Duodenal mucosa (tissue), 2 donors: Measurements from ENCODE around the gene MUSTN1.

ENCODE experiments used
- H3K27ac ChIP-seq: one replicate; pipeline ENCODE4 v1.7.0; 2013; ENCODE audit warnings: low read depth, low read length
- H3K27me3 ChIP-seq, 2 donors: one replicate each; pipeline ENCODE4 v1.7.0; 2013; ENCODE audit warnings: low read length in 2 of 2, control low read depth in 1 of 2; ENCODE audit not compliant: insufficient read depth in 2 of 2, control insufficient read depth in 1 of 2
- H3K36me3 ChIP-seq, 2 donors: one replicate each; pipeline ENCODE4 v1.7.0; 2013; ENCODE audit warnings: low read length in 2 of 2, control low read depth in 1 of 2; ENCODE audit not compliant: insufficient read depth in 2 of 2, control insufficient read depth in 1 of 2
- H3K4me1 ChIP-seq, 2 donors: one replicate each; pipeline ENCODE4 v1.7.0; 2013; ENCODE audit warnings: low read length in 2 of 2, control low read depth in 1 of 2; ENCODE audit not compliant: insufficient read depth in 2 of 2, control insufficient read depth in 1 of 2
- H3K4me3 ChIP-seq, 2 donors: one replicate each; pipeline ENCODE4 v1.7.0; 2013; ENCODE audit warnings: low read length in 2 of 2, low read depth in 1 of 2
- H3K9ac ChIP-seq, 2 donors: one replicate each; pipeline ENCODE4 v1.7.0; 2013; ENCODE audit warnings: low read length in 2 of 2, low read depth in 1 of 2
- H3K9me3 ChIP-seq, 2 donors: one replicate each; pipeline ENCODE4 v1.7.0; 2013; ENCODE audit warnings: low read length in 2 of 2, control low read depth in 1 of 2; ENCODE audit not compliant: control insufficient read depth in 1 of 2

Gene MUSTN1

GRCh38 chr3:52838561-52839267, 3.9 kb upstream of the MUSTN1 start:
- no peaks in the 10 kb centered on the region for H3K27me3 ChIP-seq
- no peak overlapping the region for H3K4me3 ChIP-seq
- H3K36me3 ChIP-seq: peaks cover 0 to 27% of the 10 kb centered on the region in 2 donors
- no peak overlapping the region for H3K9ac ChIP-seq
- H3K9me3 ChIP-seq: no peaks in the 10 kb centered on the region
- H3K27ac ChIP-seq: no peak overlapping the region
- no peaks in the 10 kb centered on the region for H3K4me1 ChIP-seq

GRCh38 chr3:52836986-52837385, 2.2 kb upstream of the MUSTN1 start:
- peaks cover 0 to under 1% of the 10 kb centered on the region in 2 donors for H3K4me1 ChIP-seq
- no peak overlapping the region for H3K4me3 ChIP-seq
- no peaks in the 10 kb centered on the region for H3K9me3 ChIP-seq
- H3K27me3 ChIP-seq: no peaks in the 10 kb centered on the region
- no peak overlapping the region for H3K27ac ChIP-seq
- peaks cover 0 to 19% of the 10 kb centered on the region in 2 donors for H3K36me3 ChIP-seq
- no peak overlapping the region for H3K9ac ChIP-seq

GRCh38 chr3:52836471-52836845, 1.6 kb upstream of the MUSTN1 start:
- Histone ChIP-seq H3K9me3 (no peaks in the 10 kb centered on the region), H3K4me1 (peaks cover 0 to 6% of the 10 kb centered on the region in 2 donors), H3K27me3 (no peaks in the 10 kb centered on the region), H3K9ac (no peak overlapping the region), H3K4me3 (no peak overlapping the region), H3K27ac (no peak overlapping the region), H3K36me3 (peaks cover 0 to 14% of the 10 kb centered on the region in 2 donors)

- Histone ChIP-seq H3K27ac (no peak overlapping the region), H3K4me1 (peaks cover 0 to 7% of the 10 kb centered on the region in 2 donors), H3K9me3 (no peaks in the 10 kb centered on the region), H3K4me3 (no peak overlapping the region), H3K27me3 (no peaks in the 10 kb centered on the region), H3K36me3 (peaks cover 0 to 9% of the 10 kb centered on the region in 2 donors), H3K9ac (no peak overlapping the region)
These were observed 1.1 kb upstream of the MUSTN1 start for GRCh38 chr3:52835766-52836470.

- H3K9ac ChIP-seq: no peak overlapping the region
- no peaks in the 10 kb centered on the region for H3K27me3 ChIP-seq
- peaks cover 0 to 7% of the 10 kb centered on the region in 2 donors for H3K4me1 ChIP-seq
- no peak overlapping the region for H3K4me3 ChIP-seq
- no peaks in the 10 kb centered on the region for H3K9me3 ChIP-seq
- H3K36me3 ChIP-seq: peaks cover 0 to 3% of the 10 kb centered on the region in 2 donors
- no peak overlapping the region for H3K27ac ChIP-seq
These were observed 1.6 kb downstream of the MUSTN1 start for GRCh38 chr3:52833202-52833601.

GRCh38 chr3:52831500-52832301, 3.1 kb downstream of the MUSTN1 start:
- H3K36me3 ChIP-seq: peaks cover 0 to 3% of the 10 kb centered on the region in 2 donors
- H3K27ac ChIP-seq: no peak overlapping the region
- no peak overlapping the region for H3K4me3 ChIP-seq
- H3K9me3 ChIP-seq: no peaks in the 10 kb centered on the region
- H3K4me1 ChIP-seq: peaks cover 0 to 7% of the 10 kb centered on the region in 2 donors
- no peaks in the 10 kb centered on the region for H3K27me3 ChIP-seq
- no peak overlapping the region for H3K9ac ChIP-seq

- H3K4me3 ChIP-seq: no peak within 1 kb of the TSS
- H3K27ac ChIP-seq: no peak within 1 kb of the TSS
- no peak within 1 kb of the TSS for H3K9ac ChIP-seq
- H3K9me3 ChIP-seq: no peaks in the 10 kb centered on the region
- no peaks in the 10 kb centered on the region for H3K27me3 ChIP-seq
- H3K36me3 ChIP-seq: no peaks in the 10 kb centered on the region
- H3K4me1 ChIP-seq: peaks cover 0 to 7% of the 10 kb centered on the region in 2 donors
These were observed 4.1 kb downstream of the MUSTN1 start, which contains the start of gene ITIH4 for GRCh38 chr3:52830535-52831258. Gene ITIH4, minus strand, starts transcription at chr3:52830672. Its CDS starts 30 bp downstream, at chr3:52830642.

- Histone ChIP-seq H3K27me3 (no peaks in the 10 kb centered on the region), H3K4me1 (peaks cover 0 to 7% of the 10 kb centered on the region in 2 donors), H3K9ac (no peak overlapping the region), H3K4me3 (no peak overlapping the region), H3K36me3 (no peaks in the 10 kb centered on the region), H3K27ac (no peak overlapping the region), H3K9me3 (no peaks in the 10 kb centered on the region)
These were observed 4.8 kb downstream of the MUSTN1 start for GRCh38 chr3:52829906-52830463.

- H3K9ac ChIP-seq: no peak overlapping the region
- H3K9me3 ChIP-seq: no peaks in the 10 kb centered on the region
- H3K36me3 ChIP-seq: no peaks in the 10 kb centered on the region
These were observed 5.3 kb downstream of the MUSTN1 start for GRCh38 chr3:52829482-52829881.

More at GRCh38 chr3:52829482-52829881, 5.3 kb downstream of the MUSTN1 start:
- Histone ChIP-seq H3K4me3 (no peak overlapping the region), H3K4me1 (peaks cover 0 to 7% of the 10 kb centered on the region in 2 donors), H3K27ac (no peak overlapping the region), H3K27me3 (no peaks in the 10 kb centered on the region)
